GM06990 (cell line): ENCODE measurements around the gene GRB7.

Experiments
- DNase-seq: peaks from one replicate; pipeline ENCODE4 v3.0.0-alpha.2; 2011; ENCODE audit not compliant: insufficient read length; ENCODE audit errors: extremely low read depth
- H3K27me3 ChIP-seq: replicated peaks from 2 replicates; pipeline ENCODE4 v1.6.0; 2011; ENCODE audit warnings: low read length; ENCODE audit not compliant: control insufficient read depth, insufficient read depth
- H3K36me3 ChIP-seq: 2 replicates; pipeline ENCODE4 v1.5.1; 2011; ENCODE audit warnings: low read length; ENCODE audit not compliant: control insufficient read depth, insufficient read depth
- H3K4me3 ChIP-seq: replicated peaks from 2 replicates; pipeline ENCODE4 v1.5.1; 2011; ENCODE audit warnings: low read depth, mild to moderate bottlenecking, control low read depth, low read length
- TF ChIP-seq, protein P1 (sequence below): IDR thresholded peaks from 2 replicates; pipeline ENCODE4 v1.5.1; 2011; ENCODE audit warnings: low read length, control low read depth, mild to moderate bottlenecking, inconsistent platforms; ENCODE audit not compliant: insufficient read depth, poor library complexity, severe bottlenecking

The GRB7 gene

GRCh38 chr17:39714234-39714633 lies 23.5 kb upstream of the GRB7 start:
- no peaks in the 10 kb centered on the region for H3K36me3 ChIP-seq
- TF ChIP-seq, protein P1, sequence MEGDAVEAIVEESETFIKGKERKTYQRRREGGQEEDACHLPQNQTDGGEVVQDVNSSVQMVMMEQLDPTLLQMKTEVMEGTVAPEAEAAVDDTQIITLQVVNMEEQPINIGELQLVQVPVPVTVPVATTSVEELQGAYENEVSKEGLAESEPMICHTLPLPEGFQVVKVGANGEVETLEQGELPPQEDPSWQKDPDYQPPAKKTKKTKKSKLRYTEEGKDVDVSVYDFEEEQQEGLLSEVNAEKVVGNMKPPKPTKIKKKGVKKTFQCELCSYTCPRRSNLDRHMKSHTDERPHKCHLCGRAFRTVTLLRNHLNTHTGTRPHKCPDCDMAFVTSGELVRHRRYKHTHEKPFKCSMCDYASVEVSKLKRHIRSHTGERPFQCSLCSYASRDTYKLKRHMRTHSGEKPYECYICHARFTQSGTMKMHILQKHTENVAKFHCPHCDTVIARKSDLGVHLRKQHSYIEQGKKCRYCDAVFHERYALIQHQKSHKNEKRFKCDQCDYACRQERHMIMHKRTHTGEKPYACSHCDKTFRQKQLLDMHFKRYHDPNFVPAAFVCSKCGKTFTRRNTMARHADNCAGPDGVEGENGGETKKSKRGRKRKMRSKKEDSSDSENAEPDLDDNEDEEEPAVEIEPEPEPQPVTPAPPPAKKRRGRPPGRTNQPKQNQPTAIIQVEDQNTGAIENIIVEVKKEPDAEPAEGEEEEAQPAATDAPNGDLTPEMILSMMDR, result no peak
- H3K4me3 ChIP-seq, result no peak overlapping the region
- no peak for DNase-seq
- H3K27me3 ChIP-seq, result no peaks in the 10 kb centered on the region

- H3K4me3 ChIP-seq, result no peak overlapping the region
- H3K36me3 ChIP-seq, result no peaks in the 10 kb centered on the region
- TF ChIP-seq, protein P1, result no peak
Measured at GRCh38 chr17:39715375-39716072, 22.2 kb upstream of the GRB7 start.

DNA sequence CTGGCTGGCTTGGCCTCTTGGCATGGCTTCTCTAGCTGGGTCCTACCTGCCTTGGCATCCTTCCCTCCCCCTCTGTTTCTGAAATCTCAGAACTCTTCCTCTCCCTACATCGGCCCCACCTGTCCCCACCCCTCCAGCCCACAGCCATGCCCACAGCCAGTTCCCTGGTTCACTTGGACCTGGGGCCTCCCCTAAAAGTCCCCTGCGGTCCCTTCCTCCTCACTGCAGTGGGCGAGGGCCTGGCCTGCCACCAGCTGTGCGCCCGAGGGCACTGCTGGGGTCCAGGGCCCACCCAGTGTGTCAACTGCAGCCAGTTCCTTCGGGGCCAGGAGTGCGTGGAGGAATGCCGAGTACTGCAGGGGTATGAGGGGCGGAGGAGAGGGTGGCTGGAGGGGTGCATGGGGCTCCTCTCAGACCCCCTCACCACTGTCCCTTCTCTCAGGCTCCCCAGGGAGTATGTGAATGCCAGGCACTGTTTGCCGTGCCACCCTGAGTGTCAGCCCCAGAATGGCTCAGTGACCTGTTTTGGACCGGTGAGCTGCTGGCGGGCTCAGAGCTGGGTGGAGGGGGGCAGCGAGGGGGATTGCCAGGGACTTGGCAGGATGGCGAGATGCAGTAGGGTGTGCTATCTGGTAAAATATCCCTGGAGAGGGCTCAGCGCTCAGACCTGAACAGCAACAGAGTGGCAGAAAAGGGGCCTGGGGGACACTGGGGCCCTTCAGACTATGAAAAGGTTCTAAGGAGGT lies 21.5 kb upstream of the GRB7 start:
- H3K27me3 ChIP-seq, result no peaks in the 10 kb centered on the region
- no peak overlapping the region for H3K4me3 ChIP-seq
- no peaks in the 10 kb centered on the region for H3K36me3 ChIP-seq
- DNase-seq, result no peak
- TF ChIP-seq, protein P1, result no peak

More at GRCh38 chr17:39715375-39716072, 22.2 kb upstream of the GRB7 start:
- no peaks in the 10 kb centered on the region for H3K27me3 ChIP-seq
- DNase-seq, result no peak

DNA sequence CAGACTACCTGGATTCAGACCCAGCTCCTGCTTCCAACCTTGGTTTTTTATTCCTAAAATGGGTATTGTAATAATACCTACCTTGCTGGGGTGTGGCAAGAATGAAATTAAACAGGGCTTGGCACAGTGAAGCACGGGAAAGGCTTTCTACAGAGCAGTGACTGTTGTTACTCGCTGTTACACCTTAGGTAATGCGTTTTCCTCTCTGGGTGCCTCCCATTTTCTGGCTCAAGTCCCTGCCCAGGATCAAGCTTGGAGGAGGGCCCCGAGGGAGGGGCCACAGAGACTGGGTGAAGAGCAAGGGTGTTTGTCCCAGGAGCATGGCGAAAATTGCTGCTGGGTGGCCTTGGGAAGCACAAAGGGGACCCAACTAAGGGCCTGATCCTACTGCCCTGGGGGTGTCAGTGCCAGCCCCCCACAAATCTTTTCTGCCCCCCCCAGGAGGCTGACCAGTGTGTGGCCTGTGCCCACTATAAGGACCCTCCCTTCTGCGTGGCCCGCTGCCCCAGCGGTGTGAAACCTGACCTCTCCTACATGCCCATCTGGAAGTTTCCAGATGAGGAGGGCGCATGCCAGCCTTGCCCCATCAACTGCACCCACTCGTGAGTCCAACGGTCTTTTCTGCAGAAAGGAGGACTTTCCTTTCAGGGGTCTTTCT lies 20.7 kb upstream of the GRB7 start:
- TF ChIP-seq, protein P1, result no peak
- Histone ChIP-seq H3K36me3 (no peaks in the 10 kb centered on the region), H3K27me3 (no peaks in the 10 kb centered on the region), H3K4me3 (no peak overlapping the region)
- no peak for DNase-seq

- no peak for DNase-seq
- TF ChIP-seq, protein P1, result no peak
- no peak overlapping the region for H3K4me3 ChIP-seq
- H3K27me3 ChIP-seq, result no peaks in the 10 kb centered on the region
- H3K36me3 ChIP-seq, result no peaks in the 10 kb centered on the region
Measured at GRCh38 chr17:39717660-39718059, 20.1 kb upstream of the GRB7 start.
